ENCODE measurements around the gene EXPH5.

- TF ChIP-seq CTCF (IDR thresholded peaks at IDR 0.05) (no peak), POLR2A (IDR thresholded peaks at IDR 0.05) (no peak)
Measured at GRCh38 chr11:108524422-108524821, 69.1 kb downstream of the EXPH5 start.

All from body of pancreas (tissue), 4 donors.